HG02623 (cell line): ENCODE results near the gene PCCA.
"Not testable (repeated sequence)": the region's sequence is repeated elsewhere in the genome, so short reads cannot be mapped to it uniquely, and the experiment has no call there.

Experiments
- ATAC-seq: cut with Tn5 transposase; IDR thresholded peaks from one replicate; pipeline ENCODE4 v1.9.1; 2021; ENCODE audit warnings: moderate library complexity; ENCODE audit not compliant: unreplicated experiment

The PCCA gene

GRCh38 chr13:100344544-100344943 is 255.7 kb downstream of the PCCA start:
- ATAC-seq: no peak

GRCh38 chr13:100347968-100348367 is 259.1 kb downstream of the PCCA start:
- ATAC-seq: no peak

- ATAC-seq: no peak
Measured at GRCh38 chr13:100349594-100349993, 260.7 kb downstream of the PCCA start.

DNA sequence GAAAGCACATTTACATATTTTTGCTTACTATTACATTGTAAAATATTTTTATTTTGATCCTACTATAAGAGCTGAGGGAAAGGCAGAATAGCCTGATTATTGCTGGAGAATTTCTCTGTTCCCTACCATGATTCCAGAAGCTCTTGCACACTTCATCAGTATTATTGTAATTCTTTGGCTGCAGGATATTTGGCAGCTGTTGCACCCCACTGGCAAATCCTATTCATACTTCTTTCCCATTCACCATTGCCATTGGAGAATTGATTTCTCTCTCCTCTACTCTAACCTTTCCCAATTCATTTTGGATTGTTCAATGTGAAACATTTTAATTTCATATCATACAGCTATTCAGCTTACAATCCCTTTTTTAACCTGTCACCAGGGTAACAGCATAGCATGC is 261.7 kb downstream of the PCCA start:
- ATAC-seq: no peak

- ATAC-seq: no peak
Measured at GRCh38 chr13:100356426-100356825, 267.5 kb downstream of the PCCA start.

DNA sequence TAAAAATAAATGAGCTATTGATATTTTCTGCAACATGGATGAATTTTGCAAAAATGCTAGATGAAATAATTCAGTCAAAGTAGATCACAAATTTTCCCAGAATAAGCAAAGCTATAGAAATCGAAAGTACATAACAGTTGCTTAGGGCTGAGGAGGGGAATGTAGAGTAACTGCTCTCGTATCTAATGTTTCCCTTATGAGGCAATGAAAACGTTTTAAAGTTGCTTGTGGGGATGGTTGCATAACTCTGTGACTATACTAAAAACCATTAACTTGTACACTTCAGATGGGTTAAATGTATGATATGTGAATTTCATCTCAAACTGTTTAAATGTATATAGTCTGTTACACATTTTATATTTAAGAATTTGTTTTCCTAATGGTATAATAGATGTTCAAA is 268.0 kb downstream of the PCCA start:
- no peak for ATAC-seq

DNA sequence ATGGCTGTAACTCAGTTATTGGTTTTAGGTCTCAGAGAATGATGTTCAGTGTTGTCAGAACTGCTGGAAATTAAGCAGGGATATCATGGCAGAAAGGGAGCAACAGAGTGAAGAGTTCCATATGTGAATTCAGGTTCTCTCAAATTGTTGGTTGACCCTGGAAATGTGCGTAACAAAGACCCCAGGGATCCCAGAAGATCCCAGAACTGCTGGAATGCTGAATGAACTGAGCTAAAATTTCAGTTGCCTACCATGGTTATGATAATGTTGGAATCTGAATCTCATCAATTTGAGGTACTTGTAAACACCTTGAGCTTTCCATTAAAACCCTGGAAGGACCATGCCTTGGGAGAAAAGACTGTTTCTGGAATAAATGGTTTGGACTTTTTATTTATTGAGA is 268.9 kb downstream of the PCCA start:
- ATAC-seq: no peak

DNA sequence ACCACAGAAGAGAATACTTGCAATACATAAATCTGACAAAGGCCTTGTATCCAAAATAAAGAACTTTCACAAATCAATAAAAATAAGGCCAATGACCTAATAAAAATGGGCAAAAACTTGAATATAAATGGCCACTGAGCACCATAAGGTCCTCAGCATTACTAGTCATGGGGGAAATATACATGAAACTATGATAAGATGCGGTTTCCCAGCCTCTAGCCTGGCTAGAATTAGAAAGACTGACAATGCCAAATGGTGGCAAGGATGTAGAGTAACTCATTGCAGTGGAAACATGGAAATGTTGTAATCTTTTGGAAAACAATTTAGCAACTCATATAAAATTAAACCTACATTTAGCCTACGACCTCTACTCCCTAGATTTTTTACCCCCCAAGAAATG is 272.6 kb downstream of the PCCA start:
- ATAC-seq: no peak

GRCh38 chr13:100362371-100362770 is 273.5 kb downstream of the PCCA start:
- ATAC-seq: no peak

DNA sequence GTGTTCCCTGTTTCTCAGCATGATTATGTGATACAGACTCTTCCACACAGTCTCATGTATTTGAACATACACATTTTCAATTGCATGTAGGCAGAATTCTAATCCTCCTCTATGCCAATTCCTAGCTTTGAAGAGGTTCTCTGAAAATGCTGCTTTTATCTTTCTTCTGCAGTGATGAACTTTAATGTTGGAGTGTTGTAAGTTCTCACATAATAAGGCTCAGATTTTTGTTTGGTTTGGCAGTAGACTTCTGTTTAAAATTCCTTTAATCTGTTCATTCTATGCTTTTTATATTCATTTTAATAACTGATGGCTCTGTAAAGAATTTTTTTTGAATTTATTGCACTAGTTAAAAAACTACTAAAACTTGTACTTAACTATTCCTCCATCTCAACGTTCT is 273.9 kb downstream of the PCCA start:
- ATAC-seq: no peak

GRCh38 chr13:100363285-100363711 is 274.4 kb downstream of the PCCA start:
- no peak for ATAC-seq

- ATAC-seq: no peak
Measured at GRCh38 chr13:100363874-100364273, 275.0 kb downstream of the PCCA start.

- no peak for ATAC-seq
Measured at GRCh38 chr13:100364591-100364990, 275.7 kb downstream of the PCCA start.

GRCh38 chr13:100365680-100366079 is 276.8 kb downstream of the PCCA start:
- no peak for ATAC-seq

- ATAC-seq: no peak
Measured at GRCh38 chr13:100378533-100378932, 289.6 kb downstream of the PCCA start.

- ATAC-seq: no peak
Measured at GRCh38 chr13:100381595-100382224, 292.8 kb downstream of the PCCA start.

DNA sequence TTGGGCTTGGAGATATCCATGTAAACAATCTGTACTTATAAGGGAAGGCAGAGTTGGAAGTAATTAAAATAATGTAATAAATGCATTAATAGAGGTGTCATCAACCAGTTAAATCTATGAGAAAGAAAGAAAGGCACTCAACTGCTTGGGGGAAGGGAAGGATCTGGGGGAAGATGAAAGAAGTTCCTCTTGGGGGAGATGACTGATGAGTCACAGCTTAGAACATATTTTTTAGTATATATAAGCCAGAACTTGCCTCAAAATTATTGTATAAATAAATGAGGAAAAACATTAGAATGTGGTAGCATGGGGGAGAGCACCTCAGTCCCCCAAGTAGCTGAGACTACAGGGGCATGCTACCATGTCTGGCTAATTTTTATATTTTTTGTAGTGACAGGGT is 293.9 kb downstream of the PCCA start:
- ATAC-seq: no peak

DNA sequence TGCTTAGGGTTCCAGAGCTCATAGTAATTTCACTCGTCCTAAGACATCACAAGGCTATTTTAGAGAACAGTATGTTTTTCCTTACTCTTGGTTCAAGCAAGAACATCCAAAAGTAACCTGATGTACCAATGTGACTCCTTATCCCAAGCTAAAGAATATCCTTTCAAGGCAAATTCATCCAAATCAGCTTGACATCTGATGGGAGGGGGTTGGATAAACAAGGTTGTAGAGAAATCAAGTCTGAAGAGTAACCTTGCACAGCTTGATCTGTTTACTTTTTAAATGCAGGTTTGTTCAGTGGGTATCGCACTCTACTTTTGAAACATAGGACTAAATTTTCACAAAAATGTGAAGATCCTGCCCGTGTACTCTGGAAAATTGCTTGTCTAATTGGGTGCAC is 298.5 kb downstream of the PCCA start:
- ATAC-seq: no peak

DNA sequence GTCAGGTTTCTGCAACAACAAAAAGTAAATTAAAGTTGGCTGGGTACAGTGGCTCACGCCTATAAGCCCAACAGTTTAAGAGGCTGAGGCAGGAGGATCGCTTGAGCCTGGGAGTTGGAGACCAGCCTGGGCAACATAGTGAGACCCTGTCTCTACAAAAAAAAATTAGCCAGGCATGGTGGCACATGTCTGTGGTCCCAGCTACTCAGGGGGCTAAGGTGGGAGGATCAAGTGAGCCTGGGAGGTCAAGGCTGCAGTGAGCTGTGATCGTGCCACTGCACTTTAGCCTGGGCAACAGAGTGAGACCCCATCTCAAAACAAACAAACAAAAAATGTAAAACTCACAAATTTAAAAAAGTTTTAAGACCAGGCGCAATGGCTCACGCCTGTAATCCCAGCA is 299.3 kb downstream of the PCCA start:
- not testable (repeated sequence) for ATAC-seq

DNA sequence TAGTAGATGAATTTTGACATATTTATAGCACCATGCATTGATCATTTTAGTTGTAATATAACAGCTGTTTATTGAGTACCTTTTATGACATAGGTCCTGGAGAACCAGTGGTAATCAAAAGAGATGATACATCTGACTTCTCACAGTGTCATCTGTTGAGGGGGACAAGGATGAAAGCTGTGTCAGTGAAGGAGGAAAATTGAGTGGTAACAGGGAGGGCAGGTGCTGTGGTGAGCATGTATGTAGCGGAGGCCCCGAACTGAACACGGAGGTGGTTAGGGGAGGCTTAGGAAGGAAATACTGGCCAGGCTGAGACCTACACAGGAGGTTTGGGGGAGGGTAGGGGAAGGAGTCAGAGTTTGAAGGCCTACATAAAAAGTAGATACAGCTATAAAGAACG is 300.0 kb downstream of the PCCA start:
- no peak for ATAC-seq

GRCh38 chr13:100389617-100390016 is 300.7 kb downstream of the PCCA start:
- no peak for ATAC-seq

DNA sequence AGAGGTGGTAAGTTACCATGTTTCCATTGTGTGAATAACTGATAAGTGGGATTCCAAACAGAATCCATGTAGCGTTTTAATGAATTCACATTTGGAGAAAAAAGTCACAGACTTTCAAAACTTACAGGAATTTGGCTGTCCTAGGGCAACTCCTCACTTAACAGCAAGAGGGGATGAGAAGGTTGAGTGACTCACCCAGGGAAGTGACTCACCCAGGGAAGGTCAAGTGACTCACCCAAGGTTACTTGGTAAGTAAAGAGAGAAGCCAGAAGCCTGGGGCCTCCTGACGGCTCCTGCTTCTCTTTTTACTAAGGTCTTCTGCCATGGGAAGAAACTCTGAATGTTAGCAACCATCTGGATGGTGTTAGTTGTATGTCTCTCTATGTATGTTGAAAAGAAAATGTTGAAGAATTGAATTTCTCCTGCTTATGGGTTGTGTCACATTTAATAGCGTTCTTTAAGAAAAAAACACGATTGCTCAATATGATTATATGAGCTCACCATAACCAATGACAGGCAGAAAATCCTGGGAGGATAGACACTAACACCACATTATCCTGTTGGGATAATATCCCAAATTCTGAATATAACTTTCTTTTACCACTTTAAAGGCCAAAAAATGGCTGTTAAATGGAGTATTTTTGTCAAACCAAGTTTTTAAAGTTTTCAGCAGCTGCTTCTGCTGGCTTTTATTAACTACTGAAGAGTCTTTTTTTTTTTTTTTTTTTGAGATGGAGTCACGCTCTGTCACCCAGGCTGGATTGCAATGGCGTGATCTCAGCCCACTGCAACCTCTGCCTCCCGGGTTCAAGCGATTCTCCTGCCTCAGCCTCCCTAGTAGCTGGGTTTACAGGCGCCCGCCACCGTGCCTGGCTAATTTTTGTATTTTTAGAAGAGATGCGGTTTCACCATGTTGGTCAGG is 304.1 kb downstream of the PCCA start:
- ATAC-seq: peak; percentile 43
